Prostate gland (tissue), 2 donors: Measurements from ENCODE around the gene ZSCAN21. TPM values are rescaled to one million over a fixed set of nuclear protein-coding genes. Genes with fewer than 3 reads are reported as not detected.

Source experiments
- DNase-seq: peaks from one replicate; pipeline ENCODE4 v3.0.0-alpha.2; 2019; ENCODE audit warnings: low spot score
- H3K27ac ChIP-seq, 2 donors: fragments of 200-600 bp; sonication (generic); 2 replicates each; pipeline ENCODE4 v1.5.1; 2017 to 2019
- H3K27me3 ChIP-seq: fragments of 200-600 bp; sonication (generic); replicated peaks from 2 replicates; pipeline ENCODE4 v1.5.1; 2019; ENCODE audit not compliant: insufficient read depth
- H3K36me3 ChIP-seq, 2 donors: fragments of 200-600 bp; sonication (generic); 1 replicate in 1 of 2; 2 replicates in 1 of 2; pipeline versions ENCODE4 v1.5.1 to v1.8.1; 2017 to 2019
- H3K4me1 ChIP-seq: fragments of 200-600 bp; sonication (generic); replicated peaks from 2 replicates; pipeline ENCODE4 v1.5.1; 2019
- H3K4me3 ChIP-seq, 2 donors: fragments of 200-600 bp; sonication (generic); 2 replicates each; pipeline ENCODE4 v1.5.1; 2017 to 2019
- H3K9me3 ChIP-seq: fragments of 200-600 bp; sonication (generic); 2 replicates; pipeline ENCODE4 v1.5.1; 2017
- POLR2A ChIP-seq: fragments of 450-650 bp; IDR thresholded peaks from one replicate; pipeline ENCODE4 v1.6.1; 2016; ENCODE audit warnings: antibody characterized with exemption, mild to moderate bottlenecking
- POLR2AphosphoS5 ChIP-seq: sonication (generic); formaldehyde crosslinking; IDR thresholded peaks from one replicate; pipeline ENCODE4 v1.6.1; 2017; ENCODE audit warnings: antibody characterized with exemption
- WGBS: methylation state at CpG from one replicate; pipeline ENCODE4 v1.1.5; 2018; 5-methylcytosine and 5-hydroxymethylcytosine counted together
- intact Hi-C: fragments of 100-400 bp; cut with DNase I; formaldehyde crosslinking; loops from one replicate; pipeline ENCODE4 v1.14.2; 2022
- total RNA-seq, 2 donors: library from RNA; depleted of rRNA; stranded (reverse); fragments of >200 nt; gene quantifications; one replicate each; pipeline ENCODE4 v1.1.0, GENCODE V29; 2016
- TF ChIP-seq, protein P1 (sequence below), 4 experiments: fragments of 200-600 bp in 2 of 4; fragments of 450-650 bp in 2 of 4; sonication (generic) in 2 of 4; IDR thresholded peaks; 1 replicate in 3 of 4; 2 replicates in 1 of 4; pipeline ENCODE4 v1.5.1; 2016 to 2019; ENCODE audit warnings: antibody characterized with exemption in 4 of 4, mild to moderate bottlenecking in 2 of 4, moderate library complexity in 2 of 4

The ZSCAN21 gene
- total RNA-seq, 2 donors from 2014 or later = 24.6 to 38.0 TPM

DNA sequence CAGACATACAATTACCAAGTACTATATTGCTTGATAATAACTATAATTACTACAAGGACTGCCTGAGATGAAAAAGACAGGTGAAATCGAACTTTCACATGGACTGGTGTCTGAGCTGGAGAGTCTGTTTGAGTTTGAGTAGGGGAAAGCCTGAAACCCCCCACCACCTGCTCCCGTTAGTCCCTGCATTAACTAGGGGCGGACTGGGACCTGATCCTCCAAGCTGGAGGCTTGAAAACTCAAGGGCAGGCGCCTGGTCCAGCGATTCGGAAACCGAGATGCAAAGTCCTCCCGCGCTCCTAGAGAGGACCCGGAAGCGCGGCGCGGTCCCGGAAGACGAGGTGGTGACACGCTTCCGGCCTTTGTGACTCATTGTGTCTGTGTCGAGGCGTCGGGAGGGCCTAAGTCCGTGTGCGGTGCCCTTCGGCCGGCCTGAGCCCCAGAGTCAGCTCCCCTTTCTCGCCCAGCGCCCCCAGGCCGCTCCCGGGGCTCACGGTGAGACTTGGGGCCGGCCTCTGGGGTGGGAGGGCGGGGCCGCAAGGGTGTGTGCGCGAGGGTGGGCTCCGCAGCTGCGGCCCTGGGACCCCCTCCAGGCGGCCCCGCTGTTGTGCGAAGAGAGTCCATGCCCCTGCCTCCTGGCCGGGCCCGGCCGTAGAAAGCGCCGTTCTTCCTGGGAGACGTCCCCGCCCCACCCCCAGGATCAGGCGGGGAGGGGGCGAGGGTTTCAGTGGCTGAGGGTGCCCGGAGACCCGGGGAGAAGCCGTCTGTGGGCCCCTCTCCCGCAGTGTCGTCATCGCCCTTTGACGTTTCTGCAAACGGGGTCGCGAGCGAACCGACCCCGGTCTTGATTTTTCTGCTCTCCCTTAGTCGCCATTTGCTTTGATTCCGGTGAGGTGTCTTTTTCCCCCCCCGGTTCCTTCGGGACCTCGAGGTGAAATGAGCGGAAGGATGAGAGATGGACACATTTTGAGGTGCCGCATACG is 34.1 kb upstream of the ZSCAN21 start, which contains the start of gene ZKSCAN1:
Gene ZKSCAN1 (plus strand): TSS at position 365 of the 983 bp plus-strand sequence. CDS start 7,911 bp downstream, outside the sequence.
- Histone ChIP-seq H3K36me3 (no peaks in the 10 kb centered on the region), H3K4me3 (peak within 1 kb of the TSS; percentile 82 to 100), H3K27ac (peak within 1 kb of the TSS; percentile 99 to 100), H3K27me3 (no peaks in the 10 kb centered on the region), H3K9me3 (no peaks in the 10 kb centered on the region), H3K4me1 (peaks cover 13% of the 10 kb centered on the region)
- WGBS = 1% methylated on average over 56 of the region's 70 CpGs
- intact Hi-C loops = loop anchor here (2.0 kb wide), 1 partner anchor 65 kb away; the partner anchor contains the start of gene ZNF3
- TF ChIP-seq POLR2A (peak; percentile 80), POLR2AphosphoS5 (peak; percentile 98)
- TF ChIP-seq, protein P1, sequence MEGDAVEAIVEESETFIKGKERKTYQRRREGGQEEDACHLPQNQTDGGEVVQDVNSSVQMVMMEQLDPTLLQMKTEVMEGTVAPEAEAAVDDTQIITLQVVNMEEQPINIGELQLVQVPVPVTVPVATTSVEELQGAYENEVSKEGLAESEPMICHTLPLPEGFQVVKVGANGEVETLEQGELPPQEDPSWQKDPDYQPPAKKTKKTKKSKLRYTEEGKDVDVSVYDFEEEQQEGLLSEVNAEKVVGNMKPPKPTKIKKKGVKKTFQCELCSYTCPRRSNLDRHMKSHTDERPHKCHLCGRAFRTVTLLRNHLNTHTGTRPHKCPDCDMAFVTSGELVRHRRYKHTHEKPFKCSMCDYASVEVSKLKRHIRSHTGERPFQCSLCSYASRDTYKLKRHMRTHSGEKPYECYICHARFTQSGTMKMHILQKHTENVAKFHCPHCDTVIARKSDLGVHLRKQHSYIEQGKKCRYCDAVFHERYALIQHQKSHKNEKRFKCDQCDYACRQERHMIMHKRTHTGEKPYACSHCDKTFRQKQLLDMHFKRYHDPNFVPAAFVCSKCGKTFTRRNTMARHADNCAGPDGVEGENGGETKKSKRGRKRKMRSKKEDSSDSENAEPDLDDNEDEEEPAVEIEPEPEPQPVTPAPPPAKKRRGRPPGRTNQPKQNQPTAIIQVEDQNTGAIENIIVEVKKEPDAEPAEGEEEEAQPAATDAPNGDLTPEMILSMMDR (IDR thresholded peaks at IDR 0.05) = peak in 1 of 4 experiments; percentile 2
- peak; percentile 86 for DNase-seq

DNA sequence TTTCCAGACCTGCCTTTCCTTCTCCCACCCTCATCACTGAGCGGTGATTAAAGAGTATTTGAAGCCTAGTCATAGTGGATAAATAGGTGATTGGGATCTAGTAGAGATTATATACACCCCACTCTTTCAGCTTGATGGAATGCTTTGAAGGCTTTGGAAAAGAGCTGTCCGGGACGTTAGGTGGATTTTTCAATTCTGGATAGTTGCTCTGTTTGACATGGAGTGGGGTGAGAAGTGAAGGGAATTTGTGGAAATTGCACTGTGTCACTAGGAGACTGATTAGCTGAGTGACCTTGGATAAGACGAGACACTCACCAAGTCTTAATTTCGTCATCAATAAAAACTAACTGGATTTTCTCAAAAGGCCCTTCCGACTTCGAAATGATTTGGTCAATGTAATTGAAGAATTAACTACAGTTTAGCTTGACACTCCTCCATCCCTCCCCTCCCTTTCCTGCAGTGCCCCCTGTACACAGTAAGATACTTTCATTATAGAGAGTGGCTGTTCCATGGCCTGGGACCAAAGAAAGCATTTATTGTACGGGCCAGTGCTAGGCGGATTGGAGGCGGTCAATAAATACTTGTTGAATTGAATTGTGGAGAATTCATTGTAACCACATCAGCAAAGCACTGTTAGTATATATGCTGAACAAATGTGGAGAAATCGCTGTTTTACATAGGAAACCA is 33.2 kb upstream of the ZSCAN21 start:
- Histone ChIP-seq H3K4me3 (peak overlapping the region; percentile 82 to 100), H3K9me3 (no peaks in the 10 kb centered on the region), H3K27me3 (no peaks in the 10 kb centered on the region), H3K36me3 (no peaks in the 10 kb centered on the region), H3K4me1 (peaks cover 13% of the 10 kb centered on the region), H3K27ac (peak overlapping the region; percentile 99 to 100)
- intact Hi-C loops = no loop called here
- DNase-seq = peak; percentile 49
- peak; percentile 55 for TF ChIP-seq POLR2AphosphoS5
- no peak for TF ChIP-seq POLR2A
- 12% methylated on average over 11 of the region's 11 CpGs for WGBS

DNA sequence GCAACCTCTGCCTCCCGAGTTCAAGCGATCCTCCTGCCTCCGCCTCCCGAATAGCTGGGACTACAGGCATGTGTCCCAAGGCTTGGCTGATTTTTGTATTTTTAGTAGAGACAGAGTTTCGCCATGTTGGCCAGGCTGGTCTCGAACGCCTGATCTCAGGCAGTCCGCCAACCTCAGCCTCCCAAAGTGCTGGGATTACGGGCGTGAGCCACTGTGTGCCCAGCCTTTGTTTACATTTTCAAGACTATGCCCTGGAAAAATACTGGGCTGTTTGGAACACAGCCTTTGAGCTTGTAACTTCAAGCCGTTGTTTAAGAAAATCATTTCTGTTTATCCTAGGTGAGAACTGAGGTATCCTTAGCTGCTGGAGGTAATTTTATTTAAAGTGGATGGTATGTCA is 32.3 kb upstream of the ZSCAN21 start:
- no peaks in the 10 kb centered on the region for H3K36me3 ChIP-seq
- peak overlapping the region; percentile 99 to 100 for H3K27ac ChIP-seq
- intact Hi-C loops = no loop called here
- peak; percentile 84 for DNase-seq
- 36% methylated on average over 11 of the region's 11 CpGs for WGBS
- peak overlapping the region; percentile 82 to 100 for H3K4me3 ChIP-seq
- TF ChIP-seq POLR2A (no peak), POLR2AphosphoS5 (peak; percentile 94)
- TF ChIP-seq, protein P1 (IDR thresholded peaks at IDR 0.05) = no peak
- no peaks in the 10 kb centered on the region for H3K27me3 ChIP-seq
- H3K9me3 ChIP-seq = no peaks in the 10 kb centered on the region
- peaks cover 20% of the 10 kb centered on the region for H3K4me1 ChIP-seq

DNA sequence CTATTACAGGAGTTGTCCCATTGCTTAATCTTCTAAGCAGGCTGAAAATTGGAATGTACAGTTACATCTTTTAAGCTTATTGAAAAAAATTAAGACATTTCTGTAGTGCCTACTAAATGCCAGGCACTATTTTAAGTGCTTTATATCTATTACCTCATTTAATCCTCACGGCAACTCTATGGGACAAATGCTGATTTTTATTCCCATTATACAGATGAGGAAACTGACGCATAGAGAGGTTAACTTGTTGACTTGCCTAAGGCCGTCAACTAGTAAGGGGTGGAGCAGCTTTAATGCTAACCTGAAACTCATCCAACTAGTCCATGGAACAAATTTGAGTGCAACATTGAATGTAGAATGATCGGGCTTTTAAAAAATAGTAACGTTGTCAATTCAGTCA is 31.7 kb upstream of the ZSCAN21 start:
- TF ChIP-seq POLR2A (no peak), POLR2AphosphoS5 (no peak)
- TF ChIP-seq, protein P1 (IDR thresholded peaks at IDR 0.05) = no peak
- intact Hi-C loops = no loop called here
- Histone ChIP-seq H3K36me3 (no peaks in the 10 kb centered on the region), H3K4me3 (peak overlapping the region in 1 of 2 donors; percentile 82), H3K4me1 (peaks cover 20% of the 10 kb centered on the region), H3K9me3 (no peaks in the 10 kb centered on the region), H3K27me3 (no peaks in the 10 kb centered on the region), H3K27ac (peak overlapping the region; percentile 99 to 100)
- WGBS = 78% methylated on average over 5 of the region's 5 CpGs
- DNase-seq = no peak

DNA sequence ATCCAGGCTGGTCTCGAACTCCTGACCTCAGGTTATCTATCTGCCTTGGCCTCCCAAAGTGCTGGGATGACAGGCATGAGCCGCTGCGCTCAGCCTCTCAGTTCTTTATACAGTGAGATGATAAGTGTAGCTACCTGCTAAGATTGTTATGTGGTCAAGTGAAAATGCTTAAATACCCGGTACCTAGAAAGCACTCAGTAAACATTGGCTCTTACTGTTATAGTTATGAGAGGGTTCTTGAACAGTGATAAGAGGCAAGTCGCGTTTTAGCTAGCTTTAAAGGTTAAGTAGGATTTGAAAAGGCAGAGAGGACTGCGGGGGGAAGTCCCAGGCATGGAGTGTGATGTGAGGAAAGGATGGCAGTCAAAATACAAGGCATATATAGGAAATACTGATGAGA is 29.7 kb upstream of the ZSCAN21 start:
- WGBS = 60% methylated on average over 7 of the region's 7 CpGs
- peak overlapping the region; percentile 99 to 100 for H3K27ac ChIP-seq
- TF ChIP-seq, protein P1 (IDR thresholded peaks at IDR 0.05) = no peak
- TF ChIP-seq POLR2AphosphoS5 = no peak
- TF ChIP-seq POLR2A = no peak
- DNase-seq = no peak
- no peak overlapping the region for H3K4me3 ChIP-seq
- no peaks in the 10 kb centered on the region for H3K27me3 ChIP-seq
- H3K36me3 ChIP-seq = peaks cover 6 to 8% of the 10 kb centered on the region in 2 donors
- intact Hi-C loops = no loop called here
- peaks cover 26% of the 10 kb centered on the region for H3K4me1 ChIP-seq
- no peaks in the 10 kb centered on the region for H3K9me3 ChIP-seq
